GM12878 (cell line): ENCODE measurements around the gene STAT5B. TPM values are rescaled to one million over a fixed set of nuclear protein-coding genes. Genes with fewer than 3 reads are reported as not detected.

Experiments used
- BCL11A ChIP-seq: IDR thresholded peaks from 2 replicates; pipeline ENCODE4 v1.6.1; 2011; ENCODE audit warnings: low read depth, low read length
- ESRRA ChIP-seq: IDR thresholded peaks from 2 replicates; pipeline ENCODE4 v1.6.1; 2012; ENCODE audit warnings: mild to moderate bottlenecking, low read length, improper control_type of control experiment
- IKZF2 ChIP-seq, 2 experiments: fragments of 450-650 bp; IDR thresholded peaks; 2 replicates each; pipeline ENCODE4 v1.6.1; 2017; ENCODE audit warnings: mild to moderate bottlenecking in 2 of 2, moderate library complexity in 2 of 2
- IRF4 ChIP-seq: IDR thresholded peaks from 2 replicates; pipeline ENCODE4 v1.6.1; 2011; ENCODE audit warnings: low read depth, low read length
- JUND ChIP-seq: IDR thresholded peaks from 2 replicates; pipeline ENCODE4 v1.6.1; 2012; ENCODE audit warnings: low read depth, mild to moderate bottlenecking, low read length, improper control_type of control experiment, moderate library complexity
- KAT2A ChIP-seq: conservative IDR thresholded peaks from 2 replicates; pipeline ENCODE4 v1.6.1; 2011; ENCODE audit warnings: low read depth, low read length; ENCODE audit not compliant: control insufficient read depth
- LARP7 ChIP-seq: fragments of 450-650 bp; IDR thresholded peaks from 2 replicates; pipeline ENCODE4 v1.6.1; 2017; ENCODE audit warnings: mild to moderate bottlenecking
- MEF2B ChIP-seq: fragments of 450-650 bp; IDR thresholded peaks from 2 replicates; pipeline ENCODE4 v1.6.1; 2018; ENCODE audit warnings: mild to moderate bottlenecking, moderate library complexity; ENCODE audit not compliant: partially characterized antibody, poor library complexity, severe bottlenecking
- MTA3 ChIP-seq: IDR thresholded peaks from 2 replicates; pipeline ENCODE4 v1.6.1; 2012; ENCODE audit warnings: low read length, inconsistent platforms, borderline replicate concordance
- NFIC ChIP-seq: IDR thresholded peaks from 2 replicates; pipeline ENCODE4 v1.6.1; 2012; ENCODE audit warnings: low read depth, mild to moderate bottlenecking, inconsistent platforms, low read length, moderate library complexity
- NFYA ChIP-seq: IDR thresholded peaks from 2 replicates; pipeline ENCODE4 v1.6.1; 2011; ENCODE audit warnings: low read depth, mild to moderate bottlenecking, low read length, improper control_type of control experiment, borderline replicate concordance
- NR2C1 ChIP-seq: fragments of 450-650 bp; IDR thresholded peaks from 2 replicates; pipeline ENCODE4 v1.6.1; 2017; ENCODE audit warnings: antibody characterized with exemption, mild to moderate bottlenecking, moderate library complexity
- NRF1 ChIP-seq: conservative IDR thresholded peaks from 2 replicates; pipeline ENCODE4 v1.6.1; 2011; ENCODE audit warnings: mild to moderate bottlenecking, low read depth, low read length, improper control_type of control experiment
- PAX5 ChIP-seq: IDR thresholded peaks from 2 replicates; pipeline ENCODE4 v1.6.1; 2011; ENCODE audit warnings: low read depth, low read length, borderline replicate concordance
- SMAD1 ChIP-seq: fragments of 450-650 bp; IDR thresholded peaks from 2 replicates; pipeline ENCODE4 v1.6.1; 2018; ENCODE audit warnings: mild to moderate bottlenecking, low read depth; ENCODE audit not compliant: partially characterized antibody
- SREBF1 ChIP-seq: IDR thresholded peaks from 2 replicates; pipeline ENCODE4 v1.6.1; 2012; ENCODE audit warnings: mild to moderate bottlenecking, low read length
- TCF3 ChIP-seq: IDR thresholded peaks from 2 replicates; pipeline ENCODE4 v1.6.1; 2012; ENCODE audit warnings: low read depth, mild to moderate bottlenecking, low read length, borderline replicate concordance; ENCODE audit not compliant: insufficient read depth
- WRNIP1 ChIP-seq: IDR thresholded peaks from 2 replicates; pipeline ENCODE4 v1.6.1; 2011; ENCODE audit warnings: low read depth, low read length, improper control_type of control experiment, borderline replicate concordance
- ZBED1 ChIP-seq: IDR thresholded peaks from 2 replicates; pipeline ENCODE4 v1.6.1; 2016; ENCODE audit warnings: borderline replicate concordance
- ZSCAN29 ChIP-seq: fragments of 450-650 bp; IDR thresholded peaks from 2 replicates; pipeline ENCODE4 v1.6.1; 2017; ENCODE audit warnings: mild to moderate bottlenecking, moderate library complexity
- polyA plus RNA-seq, 11 experiments: library from polyadenylated mRNA; depleted of rRNA in 4 of 11; unstranded in 6 of 11; stranded (reverse) in 5 of 11; fragments of >200 nt; fragmentation: Nextera tagmentation in 4 of 11; fragmentation: Illumina TruSeq in 1 of 11; extraction: Ambion mirVana in 4 of 11; extraction: Trizol in 1 of 11; gene quantifications; 1 replicate in 1 of 11; 2 replicates in 10 of 11; pipeline versions ENCODE4 v1.2.1 to v1.2.3, GENCODE V29; 2011 to 2016; ENCODE audit warnings: inconsistent platforms in 2 of 11, missing spikeins in 2 of 11, low read depth in 1 of 11
- total RNA-seq, 4 experiments: library from RNA; depleted of rRNA in 3 of 4; stranded (reverse); fragments of >200 nt in 3 of 4; fragmentation: Illumina TruSeq in 1 of 4; extraction: Trizol in 1 of 4; gene quantifications; 2 replicates each; pipeline versions ENCODE4 v1.2.1 to v1.2.3, GENCODE V29; 2013 to 2021
- TF ChIP-seq, protein P1 (sequence below): fragments of 450-650 bp; formaldehyde crosslinking; IDR thresholded peaks from 2 replicates; pipeline ENCODE4 v1.4.0; 2020; ENCODE audit warnings: mild to moderate bottlenecking, moderate library complexity
- TF ChIP-seq, protein P2 (sequence below): fragments of 150-350 bp; IDR thresholded peaks from 2 replicates; pipeline ENCODE4 v1.6.1; 2016; ENCODE audit warnings: low read depth, low read length
- TF ChIP-seq, protein P3 (sequence below): fragments of 450-650 bp; IDR thresholded peaks from 2 replicates; pipeline ENCODE4 v1.6.1; 2014; ENCODE audit warnings: mild to moderate bottlenecking

Gene STAT5B
- total and polyA plus RNA-seq, 10 of the 15 experiments (the other 5 are each of a cell fraction or from before 2014, with no cell fraction given), result 11.0 to 69.6 (median 46.7) TPM

DNA sequence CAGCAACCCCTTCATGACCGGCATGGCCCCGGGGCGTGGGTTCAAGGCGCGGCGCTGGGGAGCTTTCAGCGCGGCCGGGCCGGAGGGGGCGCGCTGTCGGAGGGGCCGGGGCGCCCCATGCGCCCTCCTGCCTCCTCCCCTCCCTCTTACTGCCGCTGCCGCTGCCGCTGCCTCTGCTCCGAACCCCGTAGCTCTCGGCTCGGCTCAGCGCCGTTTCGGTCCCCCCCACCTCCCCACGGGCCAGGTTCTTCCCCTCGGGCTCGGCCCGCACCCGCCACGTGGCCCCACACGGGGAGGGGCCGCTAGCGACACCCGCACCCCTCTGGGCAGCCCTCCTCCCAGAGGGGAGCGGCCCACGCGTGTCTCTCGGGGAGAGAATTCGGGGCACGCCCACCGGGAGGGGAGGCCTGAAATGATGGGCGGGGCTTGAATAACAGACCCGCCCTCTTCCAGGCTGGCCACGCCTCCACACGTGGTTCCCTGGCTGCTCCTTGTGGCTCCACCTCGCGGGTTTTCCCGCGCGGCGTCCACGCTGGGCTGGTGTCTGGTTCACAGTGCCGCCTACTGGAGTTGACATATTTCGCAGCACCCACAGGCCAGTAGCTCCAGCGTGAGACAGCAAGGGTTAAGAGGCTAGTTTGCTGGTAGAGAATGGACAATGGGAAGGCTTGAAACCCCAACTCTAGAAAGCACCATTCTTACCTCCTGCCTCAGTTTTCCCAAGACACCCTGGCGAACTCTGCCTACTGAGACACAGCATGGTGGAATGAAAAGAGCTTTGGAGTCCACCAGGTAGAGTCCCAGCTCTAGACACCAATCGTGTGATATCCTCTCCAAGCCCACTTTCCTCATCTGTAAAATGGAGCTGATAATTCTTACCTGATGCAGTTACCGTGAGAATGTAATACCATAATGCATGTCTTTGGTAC lies 95.0 kb downstream of the STAT5B start, which contains the start of gene KCNH4 (continued):
- TF ChIP-seq WRNIP1 (no peak), SREBF1 (no peak), LARP7 (0 out of 2 replicates have a peak, but pooled peaks have one; percentile 71), IRF4 (no peak), MEF2B (peak; percentile 53), BCL11A (no peak), NFIC (no peak), IKZF2 (IDR thresholded peaks at IDR 0.05) (no peak), NFYA (no peak), NRF1 (no peak), KAT2A (no peak), ZBED1 (no peak), JUND (0 out of 2 replicates have a peak, but pooled peaks have one; percentile 19), ESRRA (no peak), NR2C1 (no peak), SMAD1 (no peak), TCF3 (no peak), ZSCAN29 (0 out of 2 replicates have a peak, but pooled peaks have one; percentile 24), PAX5 (no peak), MTA3 (no peak)
- TF ChIP-seq, protein P1, sequence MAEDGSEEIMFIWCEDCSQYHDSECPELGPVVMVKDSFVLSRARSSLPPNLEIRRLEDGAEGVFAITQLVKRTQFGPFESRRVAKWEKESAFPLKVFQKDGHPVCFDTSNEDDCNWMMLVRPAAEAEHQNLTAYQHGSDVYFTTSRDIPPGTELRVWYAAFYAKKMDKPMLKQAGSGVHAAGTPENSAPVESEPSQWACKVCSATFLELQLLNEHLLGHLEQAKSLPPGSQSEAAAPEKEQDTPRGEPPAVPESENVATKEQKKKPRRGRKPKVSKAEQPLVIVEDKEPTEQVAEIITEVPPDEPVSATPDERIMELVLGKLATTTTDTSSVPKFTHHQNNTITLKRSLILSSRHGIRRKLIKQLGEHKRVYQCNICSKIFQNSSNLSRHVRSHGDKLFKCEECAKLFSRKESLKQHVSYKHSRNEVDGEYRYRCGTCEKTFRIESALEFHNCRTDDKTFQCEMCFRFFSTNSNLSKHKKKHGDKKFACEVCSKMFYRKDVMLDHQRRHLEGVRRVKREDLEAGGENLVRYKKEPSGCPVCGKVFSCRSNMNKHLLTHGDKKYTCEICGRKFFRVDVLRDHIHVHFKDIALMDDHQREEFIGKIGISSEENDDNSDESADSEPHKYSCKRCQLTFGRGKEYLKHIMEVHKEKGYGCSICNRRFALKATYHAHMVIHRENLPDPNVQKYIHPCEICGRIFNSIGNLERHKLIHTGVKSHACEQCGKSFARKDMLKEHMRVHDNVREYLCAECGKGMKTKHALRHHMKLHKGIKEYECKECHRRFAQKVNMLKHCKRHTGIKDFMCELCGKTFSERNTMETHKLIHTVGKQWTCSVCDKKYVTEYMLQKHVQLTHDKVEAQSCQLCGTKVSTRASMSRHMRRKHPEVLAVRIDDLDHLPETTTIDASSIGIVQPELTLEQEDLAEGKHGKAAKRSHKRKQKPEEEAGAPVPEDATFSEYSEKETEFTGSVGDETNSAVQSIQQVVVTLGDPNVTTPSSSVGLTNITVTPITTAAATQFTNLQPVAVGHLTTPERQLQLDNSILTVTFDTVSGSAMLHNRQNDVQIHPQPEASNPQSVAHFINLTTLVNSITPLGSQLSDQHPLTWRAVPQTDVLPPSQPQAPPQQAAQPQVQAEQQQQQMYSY, result no peak
- TF ChIP-seq, protein P2, sequence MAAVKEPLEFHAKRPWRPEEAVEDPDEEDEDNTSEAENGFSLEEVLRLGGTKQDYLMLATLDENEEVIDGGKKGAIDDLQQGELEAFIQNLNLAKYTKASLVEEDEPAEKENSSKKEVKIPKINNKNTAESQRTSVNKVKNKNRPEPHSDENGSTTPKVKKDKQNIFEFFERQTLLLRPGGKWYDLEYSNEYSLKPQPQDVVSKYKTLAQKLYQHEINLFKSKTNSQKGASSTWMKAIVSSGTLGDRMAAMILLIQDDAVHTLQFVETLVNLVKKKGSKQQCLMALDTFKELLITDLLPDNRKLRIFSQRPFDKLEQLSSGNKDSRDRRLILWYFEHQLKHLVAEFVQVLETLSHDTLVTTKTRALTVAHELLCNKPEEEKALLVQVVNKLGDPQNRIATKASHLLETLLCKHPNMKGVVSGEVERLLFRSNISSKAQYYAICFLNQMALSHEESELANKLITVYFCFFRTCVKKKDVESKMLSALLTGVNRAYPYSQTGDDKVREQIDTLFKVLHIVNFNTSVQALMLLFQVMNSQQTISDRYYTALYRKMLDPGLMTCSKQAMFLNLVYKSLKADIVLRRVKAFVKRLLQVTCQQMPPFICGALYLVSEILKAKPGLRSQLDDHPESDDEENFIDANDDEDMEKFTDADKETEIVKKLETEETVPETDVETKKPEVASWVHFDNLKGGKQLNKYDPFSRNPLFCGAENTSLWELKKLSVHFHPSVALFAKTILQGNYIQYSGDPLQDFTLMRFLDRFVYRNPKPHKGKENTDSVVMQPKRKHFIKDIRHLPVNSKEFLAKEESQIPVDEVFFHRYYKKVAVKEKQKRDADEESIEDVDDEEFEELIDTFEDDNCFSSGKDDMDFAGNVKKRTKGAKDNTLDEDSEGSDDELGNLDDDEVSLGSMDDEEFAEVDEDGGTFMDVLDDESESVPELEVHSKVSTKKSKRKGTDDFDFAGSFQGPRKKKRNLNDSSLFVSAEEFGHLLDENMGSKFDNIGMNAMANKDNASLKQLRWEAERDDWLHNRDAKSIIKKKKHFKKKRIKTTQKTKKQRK, result no peak
- TF ChIP-seq, protein P3, sequence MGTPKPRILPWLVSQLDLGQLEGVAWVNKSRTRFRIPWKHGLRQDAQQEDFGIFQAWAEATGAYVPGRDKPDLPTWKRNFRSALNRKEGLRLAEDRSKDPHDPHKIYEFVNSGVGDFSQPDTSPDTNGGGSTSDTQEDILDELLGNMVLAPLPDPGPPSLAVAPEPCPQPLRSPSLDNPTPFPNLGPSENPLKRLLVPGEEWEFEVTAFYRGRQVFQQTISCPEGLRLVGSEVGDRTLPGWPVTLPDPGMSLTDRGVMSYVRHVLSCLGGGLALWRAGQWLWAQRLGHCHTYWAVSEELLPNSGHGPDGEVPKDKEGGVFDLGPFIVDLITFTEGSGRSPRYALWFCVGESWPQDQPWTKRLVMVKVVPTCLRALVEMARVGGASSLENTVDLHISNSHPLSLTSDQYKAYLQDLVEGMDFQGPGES, result no peak
